Fibroblast of lung (primary cell): Measurements from ENCODE around the gene PPFIBP2. TPM values are rescaled to one million over a fixed set of nuclear protein-coding genes. Genes with fewer than 3 reads are reported as not detected.

Source experiments
- DNase-seq, 2 donors: peaks; one replicate each; pipeline versions ENCODE4 v3.0.0 to v3.0.0-alpha.2; 2010; ENCODE audit warnings: low read depth in 2 of 2
- H2AFZ ChIP-seq: 2 replicates; pipeline ENCODE4 v1.5.1; 2012; ENCODE audit warnings: low read length, control low read depth, inconsistent platforms
- H3K27ac ChIP-seq: 2 replicates; pipeline ENCODE4 v1.5.1; 2011; ENCODE audit warnings: low read length, control low read depth; ENCODE audit not compliant: insufficient read depth
- H3K27me3 ChIP-seq: 2 replicates; pipeline ENCODE4 v1.5.1; 2011; ENCODE audit warnings: mild to moderate bottlenecking, low read length; ENCODE audit not compliant: control insufficient read depth, insufficient read depth
- H3K36me3 ChIP-seq: 2 replicates; pipeline ENCODE4 v1.5.1; 2011; ENCODE audit warnings: low read length; ENCODE audit not compliant: control insufficient read depth, insufficient read depth
- H3K4me1 ChIP-seq: 2 replicates; pipeline ENCODE4 v1.5.1; 2011; ENCODE audit warnings: low read length; ENCODE audit not compliant: control insufficient read depth, insufficient read depth; ENCODE audit errors: extremely low read depth
- H3K4me2 ChIP-seq: 2 replicates; pipeline ENCODE4 v1.5.1; 2011; ENCODE audit warnings: low read length, control low read depth; ENCODE audit not compliant: insufficient read depth; ENCODE audit errors: extremely low read depth
- H3K4me3 ChIP-seq, 4 experiments: fragments of 200-600 bp in 1 of 4; sonication (generic) in 1 of 4; replicated peaks in 1 of 4; 2 replicates each; pipeline ENCODE4 v1.5.1; 2011 to 2016; ENCODE audit warnings: low read length in 4 of 4, low read depth in 3 of 4, mild to moderate bottlenecking in 3 of 4, control low read depth in 2 of 4, inconsistent platforms in 1 of 4, mixed read lengths in 1 of 4; ENCODE audit not compliant: insufficient read depth in 1 of 4; ENCODE audit errors: control extremely low read depth in 1 of 4
- H3K79me2 ChIP-seq: 2 replicates; pipeline ENCODE4 v1.5.1; 2012; ENCODE audit warnings: mild to moderate bottlenecking, low read length, inconsistent platforms; ENCODE audit not compliant: control insufficient read depth, insufficient read depth
- H3K9ac ChIP-seq: 2 replicates; pipeline ENCODE4 v1.5.1; 2011; ENCODE audit warnings: mild to moderate bottlenecking, low read length, control low read depth; ENCODE audit not compliant: insufficient read depth
- H3K9me3 ChIP-seq: 2 replicates; pipeline ENCODE4 v1.5.1; 2012; ENCODE audit warnings: low read depth, low read length; ENCODE audit not compliant: control insufficient read depth, insufficient read depth
- H4K20me1 ChIP-seq: 2 replicates; pipeline ENCODE4 v1.5.1; 2011; ENCODE audit warnings: low read length; ENCODE audit not compliant: control insufficient read depth, insufficient read depth; ENCODE audit errors: extremely low read depth
- EZH2 ChIP-seq: IDR thresholded peaks from 2 replicates; pipeline ENCODE4 v1.5.1; 2012; ENCODE audit warnings: low read length, control low read depth, mild to moderate bottlenecking; ENCODE audit errors: missing control alignments
- polyA plus RNA-seq, 2 donors: library from polyadenylated mRNA; depleted of rRNA in 1 of 2; stranded (reverse) in 1 of 2; unstranded in 1 of 2; fragments of >200 nt; gene quantifications; 2 replicates each; pipeline ENCODE4 v1.2.1, GENCODE V29; 2011 to 2012; ENCODE audit warnings: missing spikeins in 1 of 2
- total RNA-seq: library from RNA; depleted of rRNA; stranded (reverse); fragments of >200 nt; gene quantifications from 2 replicates; pipeline ENCODE4 v1.2.1, GENCODE V29; 2014
- TF ChIP-seq, protein P1 (sequence below), 2 donors: IDR thresholded peaks in 1 of 2; conservative IDR thresholded peaks in 1 of 2; 1 replicate in 1 of 2; 2 replicates in 1 of 2; pipeline ENCODE4 v1.5.1; 2011 to 2012; ENCODE audit warnings: low read length in 2 of 2, control low read depth in 1 of 2, inconsistent platforms in 1 of 2, low read depth in 1 of 2, mild to moderate bottlenecking in 1 of 2

PPFIBP2 gene
- total and polyA plus RNA-seq, 2 donors (not counting 1 experiment from before 2014, with no cell fraction given) = 11.4 to 38.8 TPM

DNA sequence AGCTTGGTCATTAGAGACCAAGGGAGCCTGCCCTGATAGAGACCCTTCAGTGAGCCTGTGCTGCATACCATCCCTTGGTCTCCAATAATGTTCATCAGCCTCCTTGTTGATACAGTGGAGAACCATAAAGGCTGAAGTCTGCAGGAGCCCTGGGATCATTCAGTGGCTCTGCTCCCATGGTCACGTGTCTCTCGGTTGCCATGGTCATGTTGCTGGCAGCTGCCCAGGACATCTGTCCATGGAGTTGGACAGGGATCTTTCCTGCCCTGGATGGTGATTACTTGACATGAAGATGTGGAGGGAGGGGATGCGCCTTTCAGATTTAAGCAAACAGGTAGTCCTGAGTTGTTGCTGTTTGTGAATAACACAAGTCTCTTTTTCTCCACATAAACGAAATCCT is 121.3 kb downstream of the PPFIBP2 start:
- H3K4me2 ChIP-seq = no peak overlapping the region
- H3K9me3 ChIP-seq = no peaks in the 10 kb centered on the region
- H3K36me3 ChIP-seq = no peaks in the 10 kb centered on the region
- no peak for DNase-seq
- no peak overlapping the region for H3K4me3 ChIP-seq
- H3K27ac ChIP-seq = no peak overlapping the region
- TF ChIP-seq, protein P1, sequence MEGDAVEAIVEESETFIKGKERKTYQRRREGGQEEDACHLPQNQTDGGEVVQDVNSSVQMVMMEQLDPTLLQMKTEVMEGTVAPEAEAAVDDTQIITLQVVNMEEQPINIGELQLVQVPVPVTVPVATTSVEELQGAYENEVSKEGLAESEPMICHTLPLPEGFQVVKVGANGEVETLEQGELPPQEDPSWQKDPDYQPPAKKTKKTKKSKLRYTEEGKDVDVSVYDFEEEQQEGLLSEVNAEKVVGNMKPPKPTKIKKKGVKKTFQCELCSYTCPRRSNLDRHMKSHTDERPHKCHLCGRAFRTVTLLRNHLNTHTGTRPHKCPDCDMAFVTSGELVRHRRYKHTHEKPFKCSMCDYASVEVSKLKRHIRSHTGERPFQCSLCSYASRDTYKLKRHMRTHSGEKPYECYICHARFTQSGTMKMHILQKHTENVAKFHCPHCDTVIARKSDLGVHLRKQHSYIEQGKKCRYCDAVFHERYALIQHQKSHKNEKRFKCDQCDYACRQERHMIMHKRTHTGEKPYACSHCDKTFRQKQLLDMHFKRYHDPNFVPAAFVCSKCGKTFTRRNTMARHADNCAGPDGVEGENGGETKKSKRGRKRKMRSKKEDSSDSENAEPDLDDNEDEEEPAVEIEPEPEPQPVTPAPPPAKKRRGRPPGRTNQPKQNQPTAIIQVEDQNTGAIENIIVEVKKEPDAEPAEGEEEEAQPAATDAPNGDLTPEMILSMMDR (conservative IDR thresholded peaks at IDR 0.05 in 1 of 2, IDR thresholded peaks at IDR 0.05 in 1 of 2; ENCODE audit: low read depth in 1 of 2, low read length in 2 of 2) = no peak
- no peak for TF ChIP-seq EZH2
- H3K79me2 ChIP-seq = no peaks in the 10 kb centered on the region
- no peak overlapping the region for H3K9ac ChIP-seq
- no peak overlapping the region for H2AFZ ChIP-seq
- no peaks in the 10 kb centered on the region for H3K27me3 ChIP-seq
- peaks cover 4% of the 10 kb centered on the region for H3K4me1 ChIP-seq
- no peaks in the 10 kb centered on the region for H4K20me1 ChIP-seq

DNA sequence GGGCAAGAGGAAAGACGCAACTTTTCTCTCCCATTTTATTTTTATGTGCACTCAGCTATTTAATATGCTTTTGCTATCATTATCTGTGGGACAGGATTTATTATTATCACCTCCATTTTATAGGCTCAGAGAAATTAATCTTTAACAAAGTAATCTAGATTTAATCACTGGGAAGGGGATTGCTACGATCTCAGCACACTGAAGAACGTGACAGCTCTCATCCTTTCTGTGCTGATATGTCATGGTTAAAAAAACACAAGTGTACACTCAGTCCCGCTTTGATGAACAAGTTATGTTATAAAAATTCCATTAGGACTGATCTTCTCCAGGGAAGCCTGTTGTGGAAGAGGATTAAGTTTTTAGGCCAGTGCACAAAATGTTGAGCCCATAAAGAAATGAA is 121.9 kb downstream of the PPFIBP2 start:
- H3K9ac ChIP-seq = no peak overlapping the region
- no peaks in the 10 kb centered on the region for H4K20me1 ChIP-seq
- no peak overlapping the region for H2AFZ ChIP-seq
- H3K9me3 ChIP-seq = no peaks in the 10 kb centered on the region
- H3K4me1 ChIP-seq = peaks cover 4% of the 10 kb centered on the region
- no peak overlapping the region for H3K27ac ChIP-seq
- no peaks in the 10 kb centered on the region for H3K79me2 ChIP-seq
- no peak for DNase-seq
- no peak overlapping the region for H3K4me3 ChIP-seq
- TF ChIP-seq, protein P1 (conservative IDR thresholded peaks at IDR 0.05 in 1 of 2, IDR thresholded peaks at IDR 0.05 in 1 of 2; ENCODE audit: low read depth in 1 of 2, low read length in 2 of 2) = no peak
- no peak for TF ChIP-seq EZH2
- H3K4me2 ChIP-seq = no peak overlapping the region
- no peaks in the 10 kb centered on the region for H3K27me3 ChIP-seq
- no peaks in the 10 kb centered on the region for H3K36me3 ChIP-seq

DNA sequence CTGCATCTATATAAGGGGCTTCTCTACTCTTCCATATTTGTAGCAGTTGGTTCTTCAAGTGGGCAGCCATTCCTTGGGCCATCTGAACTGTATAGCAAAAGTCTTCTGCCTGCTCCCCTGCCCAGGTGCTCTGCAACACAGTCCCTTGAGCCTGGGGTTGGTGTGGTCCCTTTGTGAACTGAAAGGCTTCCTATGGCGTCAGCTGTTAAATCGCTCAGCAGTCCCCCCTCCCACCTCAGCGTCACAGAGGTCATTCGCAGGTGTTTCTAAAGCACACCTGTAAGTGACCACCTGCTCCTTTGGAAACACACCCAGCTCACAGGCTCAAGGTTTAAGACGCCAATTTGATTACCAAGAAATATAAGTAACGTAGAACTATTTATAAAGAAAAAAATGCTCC is 122.6 kb downstream of the PPFIBP2 start:
- Histone ChIP-seq H3K27me3 (no peaks in the 10 kb centered on the region), H2AFZ (no peak overlapping the region), H3K27ac (no peak overlapping the region), H4K20me1 (no peaks in the 10 kb centered on the region), H3K9me3 (no peaks in the 10 kb centered on the region), H3K4me1 (peaks cover 4% of the 10 kb centered on the region), H3K9ac (no peak overlapping the region), H3K36me3 (no peaks in the 10 kb centered on the region), H3K4me2 (no peak overlapping the region), H3K4me3 (no peak overlapping the region), H3K79me2 (no peaks in the 10 kb centered on the region)
- TF ChIP-seq, protein P1 (conservative IDR thresholded peaks at IDR 0.05 in 1 of 2, IDR thresholded peaks at IDR 0.05 in 1 of 2; ENCODE audit: low read depth in 1 of 2, low read length in 2 of 2) = no peak
- TF ChIP-seq EZH2 = no peak
- DNase-seq = no peak
